ENCODE data around the gene PDIA5. TPM values are rescaled to one million over a fixed set of nuclear protein-coding genes. Genes with fewer than 3 reads are reported as not detected.

The PDIA5 gene
- total and polyA plus RNA-seq, 2 donors (not counting 1 experiment from before 2014, with no cell fraction given) = 2.6 to 3.8 TPM

DNA sequence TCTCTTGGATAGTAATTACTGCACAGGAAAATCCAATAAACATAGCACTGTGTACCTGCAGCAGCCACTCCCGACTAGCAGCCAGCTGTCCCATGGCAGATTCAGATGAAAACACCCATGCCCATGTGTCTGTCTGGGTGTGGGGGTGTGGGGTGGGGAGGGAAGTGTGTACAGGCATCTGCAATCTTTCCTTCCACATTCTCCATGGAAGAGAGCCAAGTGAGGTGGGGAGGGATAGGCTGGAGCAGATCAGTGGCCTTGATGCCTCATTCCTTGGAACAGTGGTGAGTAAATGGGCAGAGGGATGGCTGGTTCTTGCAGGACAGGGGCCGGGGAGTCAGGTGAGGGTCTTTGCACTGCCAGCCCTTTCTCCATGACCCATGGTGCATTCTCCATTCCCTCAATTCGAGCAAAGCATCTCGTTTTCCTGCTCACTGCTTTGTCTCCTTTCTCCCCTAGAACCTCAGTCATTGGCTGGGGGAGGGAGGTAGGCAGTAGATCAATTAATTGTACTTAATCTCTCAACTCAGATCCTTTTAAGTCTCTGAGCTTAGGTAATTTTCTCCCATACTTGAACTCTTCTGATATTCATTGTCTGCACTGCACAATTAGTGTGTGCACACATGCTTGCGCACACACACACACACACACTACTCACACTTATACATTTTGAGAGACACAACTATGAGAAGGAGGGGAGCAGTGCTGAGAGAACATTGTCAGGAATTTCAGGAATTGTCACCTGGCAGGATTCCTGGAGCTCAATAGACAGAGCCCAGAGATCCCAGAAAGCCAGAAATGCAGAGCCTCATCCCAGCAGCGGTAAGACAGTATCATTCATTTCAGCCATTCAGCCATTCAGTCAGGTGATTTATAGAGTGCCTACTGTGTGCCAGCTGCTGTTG is 31.9 kb downstream of the PDIA5 start:
- H3K4me2 ChIP-seq (replicated peaks; ENCODE audit: low read depth, low read length, poor library complexity, severe bottlenecking) = no peak overlapping the region
- TF ChIP-seq, protein P1, sequence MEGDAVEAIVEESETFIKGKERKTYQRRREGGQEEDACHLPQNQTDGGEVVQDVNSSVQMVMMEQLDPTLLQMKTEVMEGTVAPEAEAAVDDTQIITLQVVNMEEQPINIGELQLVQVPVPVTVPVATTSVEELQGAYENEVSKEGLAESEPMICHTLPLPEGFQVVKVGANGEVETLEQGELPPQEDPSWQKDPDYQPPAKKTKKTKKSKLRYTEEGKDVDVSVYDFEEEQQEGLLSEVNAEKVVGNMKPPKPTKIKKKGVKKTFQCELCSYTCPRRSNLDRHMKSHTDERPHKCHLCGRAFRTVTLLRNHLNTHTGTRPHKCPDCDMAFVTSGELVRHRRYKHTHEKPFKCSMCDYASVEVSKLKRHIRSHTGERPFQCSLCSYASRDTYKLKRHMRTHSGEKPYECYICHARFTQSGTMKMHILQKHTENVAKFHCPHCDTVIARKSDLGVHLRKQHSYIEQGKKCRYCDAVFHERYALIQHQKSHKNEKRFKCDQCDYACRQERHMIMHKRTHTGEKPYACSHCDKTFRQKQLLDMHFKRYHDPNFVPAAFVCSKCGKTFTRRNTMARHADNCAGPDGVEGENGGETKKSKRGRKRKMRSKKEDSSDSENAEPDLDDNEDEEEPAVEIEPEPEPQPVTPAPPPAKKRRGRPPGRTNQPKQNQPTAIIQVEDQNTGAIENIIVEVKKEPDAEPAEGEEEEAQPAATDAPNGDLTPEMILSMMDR (IDR thresholded peaks at IDR 0.05) = no peak
- TF ChIP-seq EZH2 (IDR thresholded peaks at IDR 0.05; ENCODE audit: borderline replicate concordance, insufficient read depth, low read depth, low read length, poor library complexity, severe bottlenecking) = no peak
- intact Hi-C loops (cut with micrococcal nuclease) = no loop called here

More for the DNA sequence above, 31.9 kb downstream of the PDIA5 start:
- Histone ChIP-seq H3K36me3 (replicated peaks in 1 of 2; ENCODE audit: control extremely low read depth in 1 of 2, control insufficient read depth in 1 of 2, extremely low read depth in 1 of 2, insufficient read depth in 2 of 2, low read length in 1 of 2) (no peaks in the 10 kb centered on the region), H3K27me3 (replicated peaks in 1 of 4; ENCODE audit: control extremely low read depth in 1 of 4, control insufficient read depth in 3 of 4, insufficient read depth in 4 of 4, low read length in 3 of 4) (no peaks in the 10 kb centered on the region), H3K9ac (ENCODE audit: low read length) (no peak overlapping the region), H3K4me3 (ENCODE audit: control extremely low read depth in 1 of 5, extremely low read depth in 1 of 5, insufficient read depth in 1 of 5, low read depth in 2 of 5, low read length in 4 of 5) (no peak overlapping the region), H3K27ac (ENCODE audit: low read length in 2 of 2) (no peak overlapping the region), H3K4me1 (ENCODE audit: control insufficient read depth in 2 of 2, insufficient read depth in 2 of 2, low read length in 2 of 2) (no peaks in the 10 kb centered on the region), H2AFZ (ENCODE audit: insufficient read depth, low read depth, low read length, poor library complexity, severe bottlenecking) (no peak overlapping the region), H3K9me3 (ENCODE audit: control extremely low read depth in 1 of 3, control insufficient read depth in 2 of 3, insufficient read depth in 1 of 3, low read length in 2 of 3) (no peaks in the 10 kb centered on the region), H4K20me1 (ENCODE audit: control insufficient read depth, insufficient read depth, low read length, poor library complexity, severe bottlenecking) (no peaks in the 10 kb centered on the region), H3K79me2 (ENCODE audit: control insufficient read depth, insufficient read depth, low read length) (no peaks in the 10 kb centered on the region)
- POLR2A ChIA-PET = no interaction called here
- no peaks in the 10 kb centered on the region for H3K9me3 Mint-ChIP-seq (ENCODE audit: insufficient read depth)
- H3K4me3 Mint-ChIP-seq = no peak overlapping the region
- no peaks in the 10 kb centered on the region for H3K4me1 Mint-ChIP-seq
- ATAC-seq (ENCODE audit: low read depth) (no peak), DNase-seq (no peak)
- no CpG with 5 or more reads among the region's 6 CpGs for WGBS (ENCODE audit: insufficient coverage)
- CTCF ChIA-PET = no interaction called here
- no peak overlapping the region for H3K27ac Mint-ChIP-seq
- no peaks in the 10 kb centered on the region for H3K27me3 Mint-ChIP-seq
